Pancreas (tissue), 10 donors: ENCODE results near the gene SPATA2L. TPM values are rescaled to one million over a fixed set of nuclear protein-coding genes. Genes with fewer than 3 reads are reported as not detected.
A peak's percentile ranks its signal among the peaks of the same experiment; 100 is the strongest.

ENCODE experiments used
- ATAC-seq, 4 donors: fragments of 200-7000 bp; cut with Tn5 transposase; one replicate each; pipeline versions ENCODE4 v1.8.0 to v1.9.1; 2020; ENCODE audit warnings: mild to moderate bottlenecking in 4 of 4, moderate library complexity in 4 of 4
- DNase-seq, 6 donors: peaks; one replicate each; pipeline ENCODE4 v3.0.0-alpha.2; 2020
- FAIRE-seq: peaks from 2 replicates; lab custom pipeline; 2012; peaks lifted over from hg19 to GRCh38; lab: Jason Lieb, UNC
- H3K27ac ChIP-seq, 4 donors: fragments of 200-600 bp; sonication (generic); 1 replicate in 3 of 4; 2 replicates in 1 of 4; pipeline versions ENCODE4 v1.5.0 to v1.8.0; 2020
- H3K27me3 ChIP-seq, 4 donors: fragments of 200-600 bp; one replicate each; pipeline ENCODE4 v1.8.0; 2021
- H3K36me3 ChIP-seq, 3 donors: fragments of 200-600 bp; sonication (generic) in 1 of 3; one replicate each; pipeline versions ENCODE4 v1.5.0 to v1.8.0; 2020 to 2021
- H3K4me1 ChIP-seq, 3 donors: fragments of 200-600 bp; one replicate each; pipeline ENCODE4 v1.8.0; 2021
- H3K4me3 ChIP-seq, 4 donors: fragments of 200-600 bp; sonication (generic) in 2 of 4; one replicate each; pipeline versions ENCODE4 v1.5.0 to v1.8.0; 2020 to 2021
- H3K9me3 ChIP-seq, 4 donors: fragments of 200-600 bp; one replicate each; pipeline ENCODE4 v1.8.0; 2021
- CTCF ChIP-seq, 4 donors: fragments of 200-600 bp; sonication (generic) in 3 of 4; IDR thresholded peaks; one replicate each; pipeline versions ENCODE4 v1.5.0 to v1.8.0; 2021; ENCODE audit warnings: antibody characterized with exemption in 4 of 4
- WGBS, 2 donors: extraction: QIAGEN DNeasy Blood & Tissue Kit; methylation state at CpG; one replicate each; pipeline ENCODE4 v1.1.7; 2013; 5-methylcytosine and 5-hydroxymethylcytosine counted together
- intact Hi-C, 3 donors: fragments of 100-400 bp; cut with DNase I; formaldehyde crosslinking; loops; one replicate each; pipeline versions ENCODE4 v1.11.1 to v1.14.2; 2022
- polyA plus RNA-seq, 2 donors: library from polyadenylated mRNA; stranded (reverse); fragments of 200-250 nt; gene quantifications; one replicate each; pipeline ENCODE4 v1.2.3, GENCODE V29; 2013
- total RNA-seq, 6 donors: library from RNA; stranded (reverse); fragmentation: NEBNext Ultra II Directional in 4 of 6; extraction: Animal tissue kit (Norgen Biotek cat#: 25700) in 4 of 6; gene quantifications; one replicate each; pipeline versions ENCODE4 v1.2.1 to v1.2.4, GENCODE V29; 2021 to 2023
- donor health status: healthy with polysubstance abuse.
- donor health status: DM: no; HTN: no; CAD: no; lungs with moderate emphysema.
- donor health status: DM: no; HTN: no; CAD: no.
- donor health status: control.
- donor health status: control.
- donor health status: Bipolar disorder and iron deficiency.
- donor health status: DM: yes; HTN: yes; CAD: no.
- donor health status: DM: no; HTN: no; CAD: no.
- donor health status: DM: no; HTN: no; CAD: no.
- donor health status: DM: yes; HTN: yes; CAD: no.

The SPATA2L gene
- total and polyA plus RNA-seq, 8 donors: 9.2 to 22.3 (median 13.5) TPM

GRCh38 chr16:89729863-89730593 is 28.5 kb upstream of the SPATA2L start:
- intact Hi-C loops: no loop called here
- Histone ChIP-seq H3K27ac (no peak overlapping the region), H3K4me1 (no peaks in the 10 kb centered on the region), H3K4me3 (no peak overlapping the region), H3K27me3 (no peaks in the 10 kb centered on the region), H3K9me3 (no peaks in the 10 kb centered on the region), H3K36me3 (peaks cover 3 to 46% (median 30%) of the 10 kb centered on the region in 3 donors)
- FAIRE-seq (no peak), DNase-seq (no peak), ATAC-seq (no peak)
- 80 to 84% methylated on average over 14 of the region's 14 CpGs for WGBS, 2 donors
- TF ChIP-seq CTCF (IDR thresholded peaks at IDR 0.05): no peak

GRCh38 chr16:89729293-89729692 is 27.8 kb upstream of the SPATA2L start:
- 91 to 95% methylated on average over 17 to 18 of the region's 18 CpGs for WGBS, 2 donors
- Histone ChIP-seq H3K9me3 (no peaks in the 10 kb centered on the region), H3K36me3 (peaks cover 3 to 38% (median 30%) of the 10 kb centered on the region in 3 donors), H3K27me3 (no peaks in the 10 kb centered on the region), H3K4me1 (no peaks in the 10 kb centered on the region), H3K4me3 (no peak overlapping the region), H3K27ac (no peak overlapping the region)
- no peak for TF ChIP-seq CTCF (IDR thresholded peaks at IDR 0.05)
- no peak for ATAC-seq
- intact Hi-C loops: no loop called here
- FAIRE-seq: no peak
- no peak for DNase-seq

- TF ChIP-seq CTCF (IDR thresholded peaks at IDR 0.05): no peak
- Histone ChIP-seq H3K4me1 (peaks cover 2 to 7% (median 3%) of the 10 kb centered on the region in 3 donors), H3K36me3 (peaks cover 3 to 34% (median 18%) of the 10 kb centered on the region in 3 donors), H3K9me3 (no peaks in the 10 kb centered on the region), H3K27ac (no peak overlapping the region), H3K27me3 (no peaks in the 10 kb centered on the region), H3K4me3 (no peak overlapping the region)
- 86 to 88% methylated on average over 17 of the region's 17 CpGs for WGBS, 2 donors
- no peak for FAIRE-seq
- no peak for DNase-seq
- intact Hi-C loops: no loop called here
- no peak for ATAC-seq
Observed at GRCh38 chr16:89727406-89728120, 26.1 kb upstream of the SPATA2L start.

- DNase-seq (peak in 2 of 6 donors; percentile 42 to 86), FAIRE-seq (no peak), ATAC-seq (no peak)
- Histone ChIP-seq H3K4me3 (no peak overlapping the region), H3K27ac (no peak overlapping the region), H3K27me3 (no peaks in the 10 kb centered on the region), H3K4me1 (peaks cover 7 to 9% (median 8%) of the 10 kb centered on the region in 3 donors), H3K36me3 (peaks cover 0 to 16% (median 0%) of the 10 kb centered on the region in 3 donors), H3K9me3 (no peaks in the 10 kb centered on the region)
- WGBS, 2 donors: 81 to 88% methylated on average over 30 of the region's 30 CpGs
- no peak for TF ChIP-seq CTCF (IDR thresholded peaks at IDR 0.05)
- intact Hi-C loops: no loop called here
Observed at GRCh38 chr16:89723279-89724250, 22.1 kb upstream of the SPATA2L start.
